ENCODE data around the gene SLCO2A1.

SLCO2A1 gene

DNA sequence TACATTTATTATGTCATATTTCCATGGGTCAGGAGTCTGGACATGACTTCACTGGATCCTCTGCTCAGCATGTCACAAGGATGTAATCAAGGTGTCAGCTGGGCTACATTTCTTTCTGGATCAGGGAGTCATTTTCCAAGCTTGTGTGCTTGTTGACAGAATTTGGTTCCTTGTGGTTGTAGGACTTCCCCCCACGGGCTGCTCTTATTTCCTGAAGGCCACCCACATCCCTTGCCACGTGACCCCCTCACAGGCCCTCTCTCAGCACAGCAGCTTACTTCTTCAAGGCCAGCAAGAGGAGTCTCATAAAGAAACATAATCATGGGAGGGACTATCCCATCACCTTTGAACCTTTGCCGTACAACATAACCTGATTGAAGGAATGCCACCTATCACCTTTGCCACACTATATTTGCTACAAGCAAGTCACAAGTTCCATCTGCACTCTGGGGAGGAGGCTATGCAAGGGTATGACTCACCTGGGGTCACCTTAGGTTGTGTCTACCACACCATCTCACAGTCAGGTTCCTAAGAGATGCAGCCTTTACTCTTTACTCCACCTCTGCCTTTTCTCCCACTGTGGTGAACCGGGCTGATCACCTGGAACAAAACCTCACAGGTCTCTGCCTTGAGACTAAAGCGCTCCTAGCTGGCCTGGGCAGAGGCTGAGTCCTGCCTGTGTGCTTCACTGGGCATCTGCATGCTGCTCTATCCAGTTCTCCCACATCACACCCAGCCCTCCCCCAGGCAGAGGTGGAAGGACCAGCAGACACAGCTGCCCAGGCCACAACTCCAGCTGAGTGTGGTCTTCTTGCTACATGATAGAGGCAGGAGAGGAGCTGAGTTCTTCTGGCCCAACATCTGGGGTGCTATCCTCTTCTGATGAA is 147.5 kb downstream of the SLCO2A1 start:
- DNase-seq, result peak; percentile 20

DNA sequence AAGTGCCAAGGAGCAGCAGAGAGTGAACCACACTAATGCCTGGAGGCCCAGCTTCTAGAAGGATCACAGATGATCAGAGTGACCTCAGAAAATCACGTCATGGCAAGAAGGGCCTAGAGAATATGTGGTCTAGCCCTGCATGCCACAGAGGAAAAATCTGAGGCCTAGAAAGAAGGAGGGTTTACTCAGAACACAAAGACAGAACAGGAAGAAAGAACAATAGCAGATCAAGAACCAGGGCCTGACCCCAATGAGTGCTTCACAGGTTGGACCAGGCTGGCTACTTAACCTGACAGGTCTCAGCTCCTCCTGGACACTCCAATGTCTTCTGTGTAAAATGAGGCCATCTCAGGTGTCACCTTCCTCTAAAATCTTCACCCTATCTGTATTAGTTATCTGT is 148.2 kb downstream of the SLCO2A1 start:
- no peak for DNase-seq

DNA sequence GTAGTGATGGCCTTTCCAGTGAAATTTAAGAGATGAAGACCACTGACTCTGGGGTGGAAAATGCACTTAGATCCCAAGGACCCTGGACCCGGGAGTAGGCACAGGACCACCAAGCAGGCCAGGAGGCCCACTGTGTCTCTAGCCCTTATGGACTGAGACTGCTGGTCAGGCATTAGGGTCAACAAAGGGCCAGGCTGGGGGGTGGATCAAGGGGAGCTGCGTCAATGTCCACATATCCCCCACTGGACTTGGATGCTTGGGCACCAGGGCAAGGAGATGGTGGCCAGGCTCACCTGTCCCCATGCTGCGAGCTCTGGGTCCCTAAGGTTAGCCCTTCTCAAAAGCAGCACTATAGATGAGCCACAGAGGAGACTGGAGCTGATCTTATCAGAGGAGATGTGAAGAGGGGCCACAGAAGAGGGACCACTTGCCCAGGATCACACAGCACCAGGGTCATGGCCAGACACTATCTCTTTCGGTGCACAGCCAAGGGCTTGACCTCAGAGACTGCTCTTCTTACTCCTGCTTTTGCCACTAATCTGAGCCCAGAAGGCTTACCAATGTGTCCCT is 148.8 kb downstream of the SLCO2A1 start:
- DNase-seq, result no peak

DNA sequence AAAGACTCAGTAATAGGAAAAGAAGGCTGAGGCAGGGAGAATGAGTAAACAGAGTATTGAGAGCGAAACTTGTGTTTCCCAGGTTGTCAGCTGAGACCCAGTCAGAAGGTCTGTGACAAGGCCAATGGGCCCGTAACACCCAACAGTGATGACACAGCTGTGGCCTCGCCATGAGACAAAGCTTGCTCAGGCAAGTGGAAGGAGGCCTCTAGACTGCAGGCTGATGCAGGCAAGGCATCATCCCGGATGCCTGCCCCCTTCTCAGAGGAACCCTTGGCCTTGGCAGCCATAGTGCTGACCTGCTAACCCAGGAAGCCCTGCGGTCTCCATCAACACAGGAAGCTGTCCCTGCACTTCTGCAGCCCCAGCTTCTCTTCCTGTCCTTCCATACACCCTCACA is 149.4 kb downstream of the SLCO2A1 start:
- DNase-seq, result peak; percentile 56

DNA sequence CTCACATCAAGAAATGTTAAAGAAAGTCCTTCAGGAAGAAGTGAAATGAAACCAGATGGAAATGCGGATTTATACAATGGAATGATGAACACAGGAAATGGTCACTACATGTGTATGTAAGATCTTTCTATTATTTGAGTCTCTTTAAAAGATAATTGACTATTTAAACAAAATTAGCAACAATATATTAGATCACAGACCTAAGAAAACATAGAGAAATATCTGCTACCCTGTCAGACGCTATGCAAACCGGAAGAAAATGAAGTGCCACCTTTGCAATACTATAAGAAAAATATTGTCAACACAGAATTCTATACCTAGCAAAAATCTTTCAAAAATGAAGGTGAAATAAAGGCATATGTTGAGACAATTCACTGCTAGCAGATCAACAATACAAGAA is 151.2 kb downstream of the SLCO2A1 start:
- DNase-seq, result no peak

All from stimulated activated CD4-positive, alpha-beta T cell treated with anti-CD3 and anti-CD28 coated beads, Interleukin-1b, Interleukin-23, amount 100 ng/mL, for 48 hours (primary cell).